ENCODE results near the gene HES1. TPM values are rescaled to one million over a fixed set of nuclear protein-coding genes. Genes with fewer than 3 reads are reported as not detected.

The HES1 gene
- total RNA-seq, 2 donors from 2014 or later: 2.4 to 3.1 TPM

DNA sequence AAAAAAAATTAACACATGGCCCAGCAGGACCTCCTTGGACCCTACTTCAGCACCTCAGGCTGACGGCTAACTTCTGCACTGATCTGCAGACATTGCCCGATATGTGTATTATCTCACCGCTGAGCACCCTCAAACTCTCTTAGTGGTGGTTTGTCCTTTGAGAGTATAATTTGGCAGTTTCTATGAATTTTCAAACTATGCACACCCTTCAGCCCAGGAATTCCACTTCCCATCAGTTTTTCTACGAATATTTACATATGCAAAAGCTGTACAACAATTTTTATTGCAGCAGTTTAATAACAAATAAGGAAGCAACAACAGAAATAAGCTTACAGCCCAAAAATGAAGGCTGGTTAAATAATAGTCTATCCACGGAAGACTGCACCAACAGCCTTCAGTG, 44.6 kb downstream of the HES1 start:
- DNase-seq: no peak
- H3K9me3 ChIP-seq (ENCODE audit: control insufficient read depth, low read length, poor library complexity, severe bottlenecking): no peaks in the 10 kb centered on the region
- Mint-ChIP-seq H3K27me3 (peaks cover 33% of the 10 kb centered on the region), H3K4me3 (no peak overlapping the region), H3K36me3 (ENCODE audit: low read depth) (no peaks in the 10 kb centered on the region), H3K4me1 (peaks cover 2% of the 10 kb centered on the region), H3K27ac (no peak overlapping the region)
- no peak for ATAC-seq

DNA sequence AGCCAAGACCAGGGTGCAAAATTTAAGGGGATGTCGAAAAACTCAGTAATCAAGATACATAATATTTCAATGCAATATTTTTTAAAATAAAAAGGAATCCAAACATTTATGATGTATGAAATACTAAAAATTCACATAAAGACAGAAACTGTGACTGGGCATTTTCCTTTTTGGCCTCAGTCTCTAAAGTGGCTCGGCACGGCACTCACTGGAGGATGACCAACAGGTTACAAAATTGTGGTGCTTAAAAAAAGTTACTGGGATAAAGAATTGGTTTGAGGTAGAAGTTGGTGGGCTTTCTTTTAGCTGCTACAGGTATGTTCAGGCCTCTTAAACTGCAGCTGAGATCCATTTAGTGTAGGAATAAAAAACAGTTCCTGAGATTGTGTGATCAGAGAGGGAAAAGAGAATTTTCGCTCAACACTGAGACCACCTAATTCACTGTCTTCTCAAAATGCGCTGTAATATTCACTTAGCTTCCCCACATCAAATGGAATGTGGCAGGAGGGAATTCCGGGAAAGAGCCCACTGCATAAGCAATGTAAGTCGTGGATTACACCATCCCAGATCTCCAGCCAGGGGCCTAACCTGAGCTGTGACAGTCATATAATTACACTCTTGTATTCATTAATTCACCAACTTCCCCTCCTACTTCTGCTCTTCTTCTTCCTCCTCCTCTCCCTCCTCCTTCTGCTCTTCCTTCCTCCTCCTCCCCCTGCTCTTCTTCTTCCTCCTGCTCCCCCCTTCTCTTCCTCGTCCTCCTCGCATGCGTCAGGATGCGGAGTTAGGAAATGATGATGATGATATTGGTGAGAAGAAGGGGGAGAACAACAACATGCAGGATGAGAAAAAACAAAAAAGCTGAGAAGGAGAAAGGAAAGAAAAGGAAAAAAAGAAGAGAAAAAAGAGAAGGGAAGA, 45.9 kb downstream of the HES1 start:
- H3K4me3 Mint-ChIP-seq: no peak overlapping the region
- peaks cover 2% of the 10 kb centered on the region for H3K4me1 Mint-ChIP-seq
- no peaks in the 10 kb centered on the region for H3K36me3 Mint-ChIP-seq (ENCODE audit: low read depth)
- DNase-seq: no peak
- H3K27me3 Mint-ChIP-seq: peaks cover 23% of the 10 kb centered on the region
- ATAC-seq: no peak
- no peaks in the 10 kb centered on the region for H3K9me3 ChIP-seq (ENCODE audit: control insufficient read depth, low read length, poor library complexity, severe bottlenecking)
- H3K27ac Mint-ChIP-seq: no peak overlapping the region

GRCh38 chr3:194183271-194183670, 47.3 kb downstream of the HES1 start:
- DNase-seq: no peak
- no peak overlapping the region for H3K27ac Mint-ChIP-seq
- peaks cover 2% of the 10 kb centered on the region for H3K36me3 Mint-ChIP-seq (ENCODE audit: low read depth)
- ATAC-seq: no peak
- H3K27me3 Mint-ChIP-seq: peaks cover 16% of the 10 kb centered on the region
- H3K9me3 ChIP-seq (ENCODE audit: control insufficient read depth, low read length, poor library complexity, severe bottlenecking): no peaks in the 10 kb centered on the region
- H3K4me1 Mint-ChIP-seq: peaks cover 6% of the 10 kb centered on the region
- H3K4me3 Mint-ChIP-seq: no peak overlapping the region

DNA sequence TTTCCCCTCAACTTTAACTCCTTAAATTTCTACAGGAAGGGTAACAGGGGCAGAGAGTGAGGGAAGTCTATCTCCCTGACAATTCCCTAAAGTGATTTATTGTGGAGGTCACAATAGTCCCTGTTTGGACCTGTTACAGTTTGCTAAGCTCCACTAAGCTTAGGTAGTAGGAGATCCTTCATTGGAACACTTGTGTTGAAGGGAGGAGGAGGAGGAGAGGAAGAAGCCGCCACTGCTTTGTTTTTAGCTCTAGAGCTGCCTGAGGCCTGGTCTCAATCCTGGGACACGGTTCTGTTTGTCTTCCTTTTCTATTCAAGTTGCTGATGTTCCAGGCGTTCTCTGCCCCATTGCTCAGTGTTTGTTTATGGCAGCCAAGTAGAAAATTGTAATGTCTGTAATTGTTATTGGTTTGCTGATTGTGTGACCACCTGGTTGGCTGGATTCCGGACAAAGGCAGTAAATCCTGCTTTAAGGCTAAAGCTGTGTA, 48.4 kb downstream of the HES1 start:
- Mint-ChIP-seq H3K4me1 (peaks cover 6% of the 10 kb centered on the region), H3K4me3 (no peak overlapping the region), H3K27me3 (peaks cover 5% of the 10 kb centered on the region), H3K27ac (peak overlapping the region; percentile 29), H3K36me3 (ENCODE audit: low read depth) (peaks cover 2% of the 10 kb centered on the region)
- H3K9me3 ChIP-seq (ENCODE audit: control insufficient read depth, low read length, poor library complexity, severe bottlenecking): no peaks in the 10 kb centered on the region
- DNase-seq: no peak
- ATAC-seq: no peak

DNA sequence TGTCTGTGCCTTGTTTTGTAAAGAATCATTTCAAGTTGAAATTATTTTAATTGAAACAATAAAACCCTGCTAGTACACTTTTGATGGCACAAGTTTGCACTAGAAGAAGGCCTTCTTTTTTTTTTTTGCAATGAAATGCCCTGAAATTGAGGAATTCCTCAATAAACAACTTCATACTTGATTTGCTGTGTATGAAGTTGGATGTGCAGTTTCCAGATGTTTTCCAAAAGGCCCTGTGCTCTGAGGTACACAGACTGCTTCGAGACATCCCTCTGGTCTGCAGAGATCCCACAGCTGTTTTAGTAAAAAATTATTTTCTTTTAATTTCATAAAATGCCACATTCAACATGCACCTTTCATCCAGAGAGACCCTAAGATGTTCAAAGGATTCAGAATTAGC, 48.9 kb downstream of the HES1 start:
- DNase-seq (no peak), ATAC-seq (no peak)
- H3K4me3 Mint-ChIP-seq: no peak overlapping the region
- H3K36me3 Mint-ChIP-seq (ENCODE audit: low read depth): peaks cover 2% of the 10 kb centered on the region
- no peaks in the 10 kb centered on the region for H3K9me3 ChIP-seq (ENCODE audit: control insufficient read depth, low read length, poor library complexity, severe bottlenecking)
- H3K27ac Mint-ChIP-seq: peak overlapping the region; percentile 29
- H3K4me1 Mint-ChIP-seq: peaks cover 6% of the 10 kb centered on the region
- peaks cover under 1% of the 10 kb centered on the region for H3K27me3 Mint-ChIP-seq

DNA sequence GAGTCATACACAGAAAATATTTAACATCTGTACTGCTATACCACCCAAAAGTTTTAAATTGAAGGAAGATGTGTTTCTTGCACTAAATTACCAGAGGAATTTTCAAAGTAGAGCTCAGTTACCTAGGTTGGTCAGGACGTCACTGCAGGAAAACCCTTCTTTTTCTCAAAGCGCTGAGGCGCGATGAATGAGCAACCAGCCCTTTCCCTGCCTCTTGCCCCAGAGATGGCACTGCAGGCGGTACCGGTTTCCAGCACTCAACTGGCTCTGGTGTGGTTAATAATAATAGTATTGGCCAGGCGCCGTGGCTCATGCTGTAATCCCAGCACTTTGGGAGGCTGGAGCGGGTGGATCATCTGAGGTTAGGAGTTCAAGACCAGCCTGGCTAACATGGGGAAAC, 49.3 kb downstream of the HES1 start:
- no peaks in the 10 kb centered on the region for H3K9me3 ChIP-seq (ENCODE audit: control insufficient read depth, low read length, poor library complexity, severe bottlenecking)
- Mint-ChIP-seq H3K27me3 (no peaks in the 10 kb centered on the region), H3K4me1 (peaks cover 6% of the 10 kb centered on the region), H3K4me3 (no peak overlapping the region), H3K36me3 (ENCODE audit: low read depth) (peaks cover 2% of the 10 kb centered on the region), H3K27ac (no peak overlapping the region)
- ATAC-seq: no peak
- DNase-seq: no peak

GRCh38 chr3:194187233-194187944, 51.4 kb downstream of the HES1 start:
- no peak for ATAC-seq
- no peaks in the 10 kb centered on the region for H3K9me3 ChIP-seq (ENCODE audit: control insufficient read depth, low read length, poor library complexity, severe bottlenecking)
- no peak for DNase-seq
- Mint-ChIP-seq H3K36me3 (ENCODE audit: low read depth) (peaks cover 2% of the 10 kb centered on the region), H3K4me1 (peaks cover 5% of the 10 kb centered on the region), H3K27me3 (no peaks in the 10 kb centered on the region), H3K4me3 (no peak overlapping the region), H3K27ac (no peak overlapping the region)

Other genes with a start within 250 kb of the HES1 start
- gene CPN2, start 215.2 kb downstream of the HES1 start, total RNA-seq: not detected
- gene LRRC15, start 233.6 kb downstream of the HES1 start, total RNA-seq: not detected

Measured in T-helper 17 cell (primary cell).